H9 (cell line): Measurements from ENCODE around the gene TEAD2. TPM values are rescaled to one million over a fixed set of nuclear protein-coding genes. Genes with fewer than 3 reads are reported as not detected.

Experiments
- DNase-seq: peaks from one replicate; pipeline ENCODE4 v3.0.0-alpha.2; 2017
- H2AFZ ChIP-seq: one replicate; pipeline ENCODE4 v1.6.1; 2013; ENCODE audit warnings: mild to moderate bottlenecking, low read length, control low read depth, moderate library complexity
- H2AK5ac ChIP-seq: 2 replicates; pipeline ENCODE4 v1.6.1; 2013; ENCODE audit warnings: low read length, control low read depth, mixed read lengths; ENCODE audit not compliant: insufficient read length
- H2BK120ac ChIP-seq: one replicate; pipeline ENCODE4 v1.6.1; 2013; ENCODE audit warnings: low read depth, mild to moderate bottlenecking, low read length, control low read depth, inconsistent platforms; ENCODE audit not compliant: poor library complexity, severe bottlenecking
- H2BK12ac ChIP-seq: 2 replicates; pipeline ENCODE4 v1.6.1; 2013; ENCODE audit warnings: low read length, control low read depth, mixed read lengths, low read depth; ENCODE audit not compliant: insufficient read length
- H2BK15ac ChIP-seq: 2 replicates; pipeline ENCODE4 v1.6.1; 2013; ENCODE audit warnings: low read depth, low read length, control low read depth
- H2BK20ac ChIP-seq: one replicate; pipeline ENCODE4 v1.6.1; 2013; ENCODE audit warnings: low read depth, mild to moderate bottlenecking, low read length, control low read depth, inconsistent platforms; ENCODE audit not compliant: poor library complexity, severe bottlenecking
- H2BK5ac ChIP-seq: 2 replicates; pipeline ENCODE4 v1.6.1; 2013; ENCODE audit warnings: low read length, control low read depth, mixed read lengths; ENCODE audit not compliant: insufficient read length
- H3K14ac ChIP-seq: 2 replicates; pipeline ENCODE4 v1.6.1; 2013; ENCODE audit warnings: low read length, control low read depth; ENCODE audit not compliant: insufficient read depth
- H3K18ac ChIP-seq: 2 replicates; pipeline ENCODE4 v1.6.1; 2013; ENCODE audit warnings: low read depth, mild to moderate bottlenecking, mixed read lengths, low read length, control low read depth; ENCODE audit not compliant: insufficient read length
- H3K23ac ChIP-seq: 2 replicates; pipeline ENCODE4 v1.6.1; 2013; ENCODE audit warnings: low read length, control low read depth, mixed read lengths, low read depth; ENCODE audit not compliant: insufficient read length
- H3K23me2 ChIP-seq: 2 replicates; pipeline ENCODE4 v1.6.1; 2013; ENCODE audit warnings: low read depth, mild to moderate bottlenecking, mixed read lengths, low read length, control low read depth; ENCODE audit not compliant: insufficient read length, poor library complexity, severe bottlenecking
- H3K27ac ChIP-seq: 2 replicates; pipeline ENCODE4 v1.5.1; 2013; ENCODE audit warnings: low read length, control low read depth, mixed read lengths, low read depth; ENCODE audit not compliant: insufficient read length
- H3K27me3 ChIP-seq: 2 replicates; pipeline ENCODE4 v1.6.1; 2013; ENCODE audit warnings: low read length, control low read depth, inconsistent platforms; ENCODE audit not compliant: insufficient read depth
- H3K4ac ChIP-seq: 2 replicates; pipeline ENCODE4 v1.6.1; 2013; ENCODE audit warnings: low read depth, mild to moderate bottlenecking, control low read depth, inconsistent platforms, low read length, moderate library complexity
- H3K4me1 ChIP-seq: 2 replicates; pipeline ENCODE4 v1.6.1; 2013; ENCODE audit warnings: low read length, control low read depth, inconsistent platforms; ENCODE audit not compliant: insufficient read depth
- H3K4me2 ChIP-seq: 2 replicates; pipeline ENCODE4 v1.6.1; 2013; ENCODE audit warnings: low read length, control low read depth, mixed read lengths; ENCODE audit not compliant: insufficient read length, insufficient read depth
- H3K56ac ChIP-seq: 2 replicates; pipeline ENCODE4 v1.6.1; 2013; ENCODE audit warnings: low read depth, mild to moderate bottlenecking, mixed read lengths, low read length, control low read depth; ENCODE audit not compliant: insufficient read length
- H3K79me1 ChIP-seq: 2 replicates; pipeline ENCODE4 v1.6.1; 2013; ENCODE audit warnings: low read depth, mild to moderate bottlenecking, moderate library complexity, low read length, control low read depth, inconsistent platforms; ENCODE audit not compliant: insufficient read depth, poor library complexity, severe bottlenecking
- H3K79me2 ChIP-seq: 2 replicates; pipeline ENCODE4 v1.6.1; 2013; ENCODE audit warnings: low read length, control low read depth, inconsistent platforms; ENCODE audit not compliant: insufficient read depth
- H3K9ac ChIP-seq: 2 replicates; pipeline ENCODE4 v1.6.1; 2013; ENCODE audit warnings: low read length, control low read depth, mixed read lengths; ENCODE audit not compliant: insufficient read length; ENCODE audit errors: extremely low read depth
- H3K9me3 ChIP-seq: one replicate; pipeline ENCODE4 v1.6.1; 2013; ENCODE audit warnings: low read depth, low read length, inconsistent platforms; ENCODE audit not compliant: control insufficient read depth
- H3T11ph ChIP-seq: one replicate; pipeline ENCODE4 v1.6.1; 2013; ENCODE audit warnings: mild to moderate bottlenecking, low read length, control low read depth, inconsistent platforms
- H4K20me1 ChIP-seq: one replicate; pipeline ENCODE4 v1.6.1; 2013; ENCODE audit not compliant: control insufficient read depth, insufficient read length, insufficient read depth
- H4K5ac ChIP-seq: 2 replicates; pipeline ENCODE4 v1.6.1; 2013; ENCODE audit warnings: low read depth, mild to moderate bottlenecking, mixed read lengths, low read length, control low read depth; ENCODE audit not compliant: insufficient read length
- H4K8ac ChIP-seq: replicated peaks from 2 replicates; pipeline ENCODE4 v1.6.1; 2013; ENCODE audit warnings: low read length, control low read depth, mixed read lengths, low read depth; ENCODE audit not compliant: insufficient read length
- H4K91ac ChIP-seq: 2 replicates; pipeline ENCODE4 v1.6.1; 2013; ENCODE audit warnings: low read depth, mild to moderate bottlenecking, moderate library complexity, mixed read lengths, low read length, control low read depth; ENCODE audit not compliant: insufficient read length
- H3K27ac Mint-ChIP-seq, 3 experiments: 2 replicates in 2 of 3; 3 replicates in 1 of 3; pipeline ENCODE4 v1.8.0; 2020 to 2021; ENCODE audit warnings: mixed read lengths in 3 of 3, mild to moderate bottlenecking in 1 of 3, moderate library complexity in 1 of 3
- H3K27me3 Mint-ChIP-seq: 2 replicates; pipeline ENCODE4 v1.8.0; 2021; ENCODE audit warnings: low read depth, mild to moderate bottlenecking, moderate library complexity, mixed read lengths
- H3K36me3 Mint-ChIP-seq, 3 experiments: 2 replicates in 2 of 3; 3 replicates in 1 of 3; pipeline ENCODE4 v1.8.0; 2020 to 2021; ENCODE audit warnings: low read depth in 3 of 3, mixed read lengths in 3 of 3; ENCODE audit not compliant: insufficient read depth in 1 of 3
- H3K4me1 Mint-ChIP-seq, 2 experiments: 2 replicates each; pipeline ENCODE4 v1.8.0; 2020; ENCODE audit warnings: mixed read lengths in 2 of 2
- H3K4me3 Mint-ChIP-seq, 2 experiments: 2 replicates in 1 of 2; 3 replicates in 1 of 2; pipeline ENCODE4 v1.8.0; 2020 to 2021; ENCODE audit warnings: mild to moderate bottlenecking in 2 of 2, mixed read lengths in 2 of 2, moderate library complexity in 1 of 2
- H3K9me3 Mint-ChIP-seq, 2 experiments: 2 replicates in 1 of 2; 3 replicates in 1 of 2; pipeline ENCODE4 v1.8.0; 2020; ENCODE audit warnings: mild to moderate bottlenecking in 2 of 2, mixed read lengths in 2 of 2, moderate library complexity in 1 of 2
- CTCF ChIP-seq: fragments of 200-600 bp; sonication (generic); conservative IDR thresholded peaks from 3 replicates; pipeline ENCODE4 v1.8.0; 2021; ENCODE audit warnings: antibody characterized with exemption, mild to moderate bottlenecking
- WGBS: extraction: QIAGEN DNeasy Blood & Tissue Kit; methylation state at CpG from one replicate; pipeline ENCODE4 v1.1.7; 2013; ENCODE audit warnings: missing lambda C conversion rate, low lambda C conversion rate, mixed read lengths; ENCODE audit not compliant: insufficient read length; ENCODE audit errors: extremely low coverage; 5-methylcytosine and 5-hydroxymethylcytosine counted together
- total RNA-seq: library from RNA; stranded (reverse); gene quantifications from 2 replicates; pipeline ENCODE4 v1.2.1, GENCODE V29; 2021

The TEAD2 gene
- total RNA-seq, 1 experiment from 2014 or later, result 126 TPM

GRCh38 chr19:49390929-49391359 is 28.7 kb upstream of the TEAD2 start:
- Mint-ChIP-seq H3K4me3 (no peak overlapping the region), H3K27me3 (peaks cover 11% of the 10 kb centered on the region), H3K36me3 (0 out of 7 replicates have a peak, but pooled peaks cover 0 to 1% (median 0%) of the 10 kb centered on the region in 3 experiments), H3K9me3 (no peaks in the 10 kb centered on the region), H3K4me1 (peaks cover 17 to 35% of the 10 kb centered on the region in 2 experiments), H3K27ac (no peak overlapping the region)
- no peak overlapping the region for H2AK5ac ChIP-seq
- no peak overlapping the region for H4K91ac ChIP-seq
- no peak overlapping the region for H2BK5ac ChIP-seq
- DNase-seq, result no peak
- no peak overlapping the region for H3K27ac ChIP-seq
- H4K5ac ChIP-seq, result no peak overlapping the region
- H4K8ac ChIP-seq, result no peak overlapping the region
- H3K14ac ChIP-seq, result no peak overlapping the region
- H3K23me2 ChIP-seq, result no peaks in the 10 kb centered on the region
- no peak overlapping the region for H3T11ph ChIP-seq
- no peaks in the 10 kb centered on the region for H3K9me3 ChIP-seq
- no peak overlapping the region for H3K4me2 ChIP-seq
- no peak overlapping the region for H3K18ac ChIP-seq
- H3K79me2 ChIP-seq, result no peaks in the 10 kb centered on the region
- no peaks in the 10 kb centered on the region for H3K27me3 ChIP-seq
- H2BK15ac ChIP-seq, result no peak overlapping the region
- H2AFZ ChIP-seq, result no peak overlapping the region
- no peak overlapping the region for H2BK120ac ChIP-seq
- H2BK20ac ChIP-seq, result no peak overlapping the region
- no peak overlapping the region for H2BK12ac ChIP-seq
- TF ChIP-seq CTCF, result no peak
- no peak overlapping the region for H3K9ac ChIP-seq
- no peaks in the 10 kb centered on the region for H3K4me1 ChIP-seq
- no CpG with 5 or more reads among the region's 9 CpGs for WGBS
- no peaks in the 10 kb centered on the region for H3K79me1 ChIP-seq
- H3K23ac ChIP-seq, result no peak overlapping the region
- H4K20me1 ChIP-seq, result no peaks in the 10 kb centered on the region
- no peak overlapping the region for H3K56ac ChIP-seq
- H3K4ac ChIP-seq, result no peak overlapping the region
